GM21723 (cell line): Measurements from ENCODE around the gene GIGYF2.
A peak's percentile ranks its signal among the peaks of the same experiment; 100 is the strongest.
"Not testable (repeated sequence)": the region's sequence is repeated elsewhere in the genome, so short reads cannot be mapped to it uniquely, and the experiment has no call there.

ENCODE experiments used
- ATAC-seq: cut with Tn5 transposase; IDR thresholded peaks from one replicate; pipeline ENCODE4 v1.9.1; 2021; ENCODE audit warnings: mild to moderate bottlenecking, moderate library complexity; ENCODE audit not compliant: unreplicated experiment

GIGYF2 gene

GRCh38 chr2:232697059-232697806 is at the start of gene GIGYF2:
Gene GIGYF2 (plus strand): TSS chr2:232697331. CDS start chr2:232735198, 37,867 bp downstream.
- peak; percentile 82 for ATAC-seq

GRCh38 chr2:232649033-232649432 is 48.1 kb upstream of the GIGYF2 start:
- no peak for ATAC-seq

- ATAC-seq = no peak
Observed at GRCh38 chr2:232652505-232652851, 44.7 kb upstream of the GIGYF2 start.

GRCh38 chr2:232653441-232653840 is 43.7 kb upstream of the GIGYF2 start:
- ATAC-seq = no peak

GRCh38 chr2:232655392-232655791 is 41.7 kb upstream of the GIGYF2 start:
- no peak for ATAC-seq

GRCh38 chr2:232658217-232658785 is 38.8 kb upstream of the GIGYF2 start:
- ATAC-seq = no peak

- no peak for ATAC-seq
Observed at GRCh38 chr2:232659359-232659758, 37.8 kb upstream of the GIGYF2 start.

GRCh38 chr2:232662486-232663260 is 34.5 kb upstream of the GIGYF2 start:
- no peak for ATAC-seq

- no peak for ATAC-seq
Observed at GRCh38 chr2:232666051-232666805, 30.9 kb upstream of the GIGYF2 start.

- no peak for ATAC-seq
Observed at GRCh38 chr2:232667989-232668583, 29.0 kb upstream of the GIGYF2 start.

- no peak for ATAC-seq
Observed at GRCh38 chr2:232668805-232669444, 28.2 kb upstream of the GIGYF2 start.

- ATAC-seq = no peak
Observed at GRCh38 chr2:232672588-232672987, 24.5 kb upstream of the GIGYF2 start.

- no peak for ATAC-seq
Observed at GRCh38 chr2:232674491-232674890, 22.6 kb upstream of the GIGYF2 start.

GRCh38 chr2:232675381-232675780 is 21.8 kb upstream of the GIGYF2 start:
- no peak for ATAC-seq

GRCh38 chr2:232680006-232680405 is 17.1 kb upstream of the GIGYF2 start:
- no peak for ATAC-seq

- no peak for ATAC-seq
Observed at GRCh38 chr2:232681527-232681926, 15.6 kb upstream of the GIGYF2 start.

GRCh38 chr2:232683368-232683767 is 13.8 kb upstream of the GIGYF2 start:
- no peak for ATAC-seq

GRCh38 chr2:232685391-232685790 is 11.7 kb upstream of the GIGYF2 start:
- ATAC-seq = not testable (repeated sequence)

- no peak for ATAC-seq
Observed at GRCh38 chr2:232687382-232688160, 9.6 kb upstream of the GIGYF2 start.

- ATAC-seq = no peak
Observed at GRCh38 chr2:232688201-232688600, 8.9 kb upstream of the GIGYF2 start.
